ENCODE data around the gene BEAN1. TPM values are rescaled to one million over a fixed set of nuclear protein-coding genes. Genes with fewer than 3 reads are reported as not detected.

BEAN1 gene
- total RNA-seq, 1 experiment from 2014 or later: 0.61 TPM

DNA sequence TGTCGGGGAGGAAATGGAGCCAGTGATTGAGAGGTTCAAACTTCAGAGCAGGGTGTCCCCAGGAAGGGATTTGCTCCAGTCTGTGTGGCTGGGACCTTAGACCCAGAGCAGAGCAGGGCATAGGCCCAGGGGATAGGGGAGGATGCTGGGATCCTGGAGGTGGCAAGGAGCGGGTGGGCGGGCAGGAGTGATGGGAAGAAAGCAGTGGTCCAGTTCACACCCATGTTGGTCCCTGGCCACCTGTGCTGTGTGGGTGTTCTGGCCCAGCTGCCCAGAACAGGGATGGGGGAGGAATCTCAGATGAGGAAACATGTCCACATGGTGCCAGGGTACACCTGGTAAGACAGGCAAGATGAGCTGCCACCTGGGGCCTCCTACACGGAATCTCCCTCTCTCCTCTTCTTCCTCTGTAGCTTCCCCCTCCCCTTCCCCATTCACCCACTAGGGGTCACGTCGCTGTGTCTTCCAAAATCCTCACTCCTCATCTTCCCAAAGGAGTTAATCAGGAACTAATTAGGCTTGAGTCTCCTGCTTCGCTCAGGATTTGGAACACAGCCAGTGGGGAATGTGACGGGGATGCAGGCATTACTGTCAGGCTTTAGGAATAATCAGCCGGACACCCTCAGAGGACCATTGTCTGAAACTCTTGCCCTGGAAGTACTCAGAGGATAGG is 2.3 kb downstream of the BEAN1 start:
- Histone ChIP-seq H3K4me3 (replicated peaks in 1 of 2; ENCODE audit: low read depth in 1 of 2, low read length in 2 of 2) (no peak overlapping the region), H3K36me3 (ENCODE audit: control insufficient read depth in 1 of 2, insufficient read depth in 2 of 2, low read length in 2 of 2) (no peaks in the 10 kb centered on the region), H3K27me3 (ENCODE audit: insufficient read depth, low read length) (peaks cover 25% of the 10 kb centered on the region; the same call in 1 of the 2 replicates), H3K4me2 (ENCODE audit: low read length) (no peak overlapping the region), H3K4me1 (ENCODE audit: control insufficient read depth in 1 of 2, insufficient read depth in 2 of 2, low read length in 2 of 2) (peaks cover 11 to 18% of the 10 kb centered on the region in 2 experiments), H3K9me2 (ENCODE audit: insufficient read depth) (no peaks in the 10 kb centered on the region), H3K9me3 (ENCODE audit: control insufficient read depth in 1 of 2, insufficient read depth in 1 of 2, low read depth in 1 of 2, low read length in 2 of 2) (no peaks in the 10 kb centered on the region), H3K79me2 (ENCODE audit: insufficient read depth, low read length) (no peaks in the 10 kb centered on the region), H3K9ac (ENCODE audit: low read length) (no peak overlapping the region), H2AFZ (ENCODE audit: low read depth, low read length, poor library complexity, severe bottlenecking) (no peak overlapping the region), H4K20me1 (ENCODE audit: insufficient read depth) (no peaks in the 10 kb centered on the region), H3K27ac (ENCODE audit: low read depth, low read length) (no peak overlapping the region)
- ChIA-PET POLR2A (no interaction called here), RAD21 (ENCODE audit: low non-redundant PET in 1 of 2, low total read pairs in 2 of 2, uncharacterized antibody in 2 of 2, unreplicated experiment in 2 of 2) (interaction anchor here in 1 of 2 experiments (0.6 kb wide), 1 partner anchor 67 kb away, joined by 3 read pairs; no protein-coding TSS in a partner anchor), CTCF (no interaction called here)
- intact Hi-C loops (cut with micrococcal nuclease): no loop called here
- ATAC-seq (no peak), DNase-seq (ENCODE audit: low read depth, low spot score) (no peak)
- BruUV-seq (replicated peaks): no TSS peak
- TF ChIP-seq, protein P1, sequence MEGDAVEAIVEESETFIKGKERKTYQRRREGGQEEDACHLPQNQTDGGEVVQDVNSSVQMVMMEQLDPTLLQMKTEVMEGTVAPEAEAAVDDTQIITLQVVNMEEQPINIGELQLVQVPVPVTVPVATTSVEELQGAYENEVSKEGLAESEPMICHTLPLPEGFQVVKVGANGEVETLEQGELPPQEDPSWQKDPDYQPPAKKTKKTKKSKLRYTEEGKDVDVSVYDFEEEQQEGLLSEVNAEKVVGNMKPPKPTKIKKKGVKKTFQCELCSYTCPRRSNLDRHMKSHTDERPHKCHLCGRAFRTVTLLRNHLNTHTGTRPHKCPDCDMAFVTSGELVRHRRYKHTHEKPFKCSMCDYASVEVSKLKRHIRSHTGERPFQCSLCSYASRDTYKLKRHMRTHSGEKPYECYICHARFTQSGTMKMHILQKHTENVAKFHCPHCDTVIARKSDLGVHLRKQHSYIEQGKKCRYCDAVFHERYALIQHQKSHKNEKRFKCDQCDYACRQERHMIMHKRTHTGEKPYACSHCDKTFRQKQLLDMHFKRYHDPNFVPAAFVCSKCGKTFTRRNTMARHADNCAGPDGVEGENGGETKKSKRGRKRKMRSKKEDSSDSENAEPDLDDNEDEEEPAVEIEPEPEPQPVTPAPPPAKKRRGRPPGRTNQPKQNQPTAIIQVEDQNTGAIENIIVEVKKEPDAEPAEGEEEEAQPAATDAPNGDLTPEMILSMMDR (IDR thresholded peaks at IDR 0.05 in 2 of 3, conservative IDR thresholded peaks at IDR 0.05 in 1 of 3; ENCODE audit: borderline replicate concordance in 1 of 3, insufficient read depth in 1 of 3, low read depth in 2 of 3, low read length in 2 of 3): peak in 2 of 3 experiments; percentile 7 to 22; a peak in 1 of 6 replicates
- TF ChIP-seq EGR1 (IDR thresholded peaks at IDR 0.05; ENCODE audit: low read depth): no peak

DNA sequence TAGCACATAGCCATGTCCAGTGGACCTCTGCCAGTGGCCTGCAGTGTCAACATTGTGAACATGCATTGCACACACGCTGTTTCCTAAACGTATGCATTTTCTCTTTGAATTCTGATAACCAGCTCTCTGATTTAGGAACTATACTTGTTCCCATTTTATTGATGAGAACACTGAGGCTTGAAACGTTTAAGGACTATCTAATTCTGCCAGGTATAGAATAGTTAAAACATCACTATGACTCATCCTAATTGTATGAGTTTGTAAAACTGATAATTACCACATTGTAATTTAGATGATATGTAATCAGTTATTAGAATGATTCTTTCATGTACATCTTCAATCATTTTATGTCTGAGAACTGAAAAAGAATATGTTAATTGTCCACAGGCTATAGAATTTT is 3.1 kb downstream of the BEAN1 start:
- ChIA-PET RAD21 (ENCODE audit: low non-redundant PET in 1 of 2, low total read pairs in 2 of 2, uncharacterized antibody in 2 of 2, unreplicated experiment in 2 of 2) (no interaction called here), POLR2A (no interaction called here), CTCF (no interaction called here)
- intact Hi-C loops (cut with micrococcal nuclease): no loop called here
- Histone ChIP-seq H3K4me2 (ENCODE audit: low read length) (no peak overlapping the region), H4K20me1 (ENCODE audit: insufficient read depth) (no peaks in the 10 kb centered on the region), H3K9me3 (ENCODE audit: control insufficient read depth in 1 of 2, insufficient read depth in 1 of 2, low read depth in 1 of 2, low read length in 2 of 2) (no peaks in the 10 kb centered on the region), H3K4me3 (replicated peaks in 1 of 2; ENCODE audit: low read depth in 1 of 2, low read length in 2 of 2) (no peak overlapping the region), H2AFZ (ENCODE audit: low read depth, low read length, poor library complexity, severe bottlenecking) (no peak overlapping the region), H3K9ac (ENCODE audit: low read length) (no peak overlapping the region), H3K27ac (ENCODE audit: low read depth, low read length) (no peak overlapping the region), H3K9me2 (ENCODE audit: insufficient read depth) (no peaks in the 10 kb centered on the region), H3K36me3 (ENCODE audit: control insufficient read depth in 1 of 2, insufficient read depth in 2 of 2, low read length in 2 of 2) (no peaks in the 10 kb centered on the region), H3K79me2 (ENCODE audit: insufficient read depth, low read length) (no peaks in the 10 kb centered on the region), H3K27me3 (ENCODE audit: insufficient read depth, low read length) (peaks cover 33% of the 10 kb centered on the region; the same call in 1 of the 2 replicates), H3K4me1 (ENCODE audit: control insufficient read depth in 1 of 2, insufficient read depth in 2 of 2, low read length in 2 of 2) (peaks cover 17 to 26% of the 10 kb centered on the region in 2 experiments)
- no peak for ATAC-seq
- no TSS peak for BruUV-seq (replicated peaks)
- DNase-seq (ENCODE audit: low read depth, low spot score): no peak
- no peak for TF ChIP-seq EZH2phosphoT487 (IDR thresholded peaks at IDR 0.05; ENCODE audit: borderline replicate concordance)
- no peak for TF ChIP-seq ELF1 (IDR thresholded peaks at IDR 0.05; ENCODE audit: borderline replicate concordance, low read depth)
- no peak for TF ChIP-seq SRF (IDR thresholded peaks at IDR 0.05; ENCODE audit: low read depth)
- no peak for TF ChIP-seq CBX3 (IDR thresholded peaks at IDR 0.05; ENCODE audit: low read depth)
- no peak for TF ChIP-seq SP1 (IDR thresholded peaks at IDR 0.05; ENCODE audit: low read depth)
- no peak for TF ChIP-seq ZFX (IDR thresholded peaks at IDR 0.05)
- TF ChIP-seq, protein P2, sequence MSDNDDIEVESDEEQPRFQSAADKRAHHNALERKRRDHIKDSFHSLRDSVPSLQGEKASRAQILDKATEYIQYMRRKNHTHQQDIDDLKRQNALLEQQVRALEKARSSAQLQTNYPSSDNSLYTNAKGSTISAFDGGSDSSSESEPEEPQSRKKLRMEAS (IDR thresholded peaks at IDR 0.05): no peak
- no peak for TF ChIP-seq CEBPB (IDR thresholded peaks at IDR 0.05; ENCODE audit: low read depth)
- TF ChIP-seq, protein P1 (IDR thresholded peaks at IDR 0.05 in 2 of 3, conservative IDR thresholded peaks at IDR 0.05 in 1 of 3; ENCODE audit: borderline replicate concordance in 1 of 3, insufficient read depth in 1 of 3, low read depth in 2 of 3, low read length in 2 of 3): no peak
- TF ChIP-seq, protein P3, sequence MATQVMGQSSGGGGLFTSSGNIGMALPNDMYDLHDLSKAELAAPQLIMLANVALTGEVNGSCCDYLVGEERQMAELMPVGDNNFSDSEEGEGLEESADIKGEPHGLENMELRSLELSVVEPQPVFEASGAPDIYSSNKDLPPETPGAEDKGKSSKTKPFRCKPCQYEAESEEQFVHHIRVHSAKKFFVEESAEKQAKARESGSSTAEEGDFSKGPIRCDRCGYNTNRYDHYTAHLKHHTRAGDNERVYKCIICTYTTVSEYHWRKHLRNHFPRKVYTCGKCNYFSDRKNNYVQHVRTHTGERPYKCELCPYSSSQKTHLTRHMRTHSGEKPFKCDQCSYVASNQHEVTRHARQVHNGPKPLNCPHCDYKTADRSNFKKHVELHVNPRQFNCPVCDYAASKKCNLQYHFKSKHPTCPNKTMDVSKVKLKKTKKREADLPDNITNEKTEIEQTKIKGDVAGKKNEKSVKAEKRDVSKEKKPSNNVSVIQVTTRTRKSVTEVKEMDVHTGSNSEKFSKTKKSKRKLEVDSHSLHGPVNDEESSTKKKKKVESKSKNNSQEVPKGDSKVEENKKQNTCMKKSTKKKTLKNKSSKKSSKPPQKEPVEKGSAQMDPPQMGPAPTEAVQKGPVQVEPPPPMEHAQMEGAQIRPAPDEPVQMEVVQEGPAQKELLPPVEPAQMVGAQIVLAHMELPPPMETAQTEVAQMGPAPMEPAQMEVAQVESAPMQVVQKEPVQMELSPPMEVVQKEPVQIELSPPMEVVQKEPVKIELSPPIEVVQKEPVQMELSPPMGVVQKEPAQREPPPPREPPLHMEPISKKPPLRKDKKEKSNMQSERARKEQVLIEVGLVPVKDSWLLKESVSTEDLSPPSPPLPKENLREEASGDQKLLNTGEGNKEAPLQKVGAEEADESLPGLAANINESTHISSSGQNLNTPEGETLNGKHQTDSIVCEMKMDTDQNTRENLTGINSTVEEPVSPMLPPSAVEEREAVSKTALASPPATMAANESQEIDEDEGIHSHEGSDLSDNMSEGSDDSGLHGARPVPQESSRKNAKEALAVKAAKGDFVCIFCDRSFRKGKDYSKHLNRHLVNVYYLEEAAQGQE (IDR thresholded peaks at IDR 0.05; ENCODE audit: low read depth): no peak

Data from HCT116 (cell line).